NT2/D1 (cell line): Measurements from ENCODE around the gene FAM3D.
A peak's percentile ranks its signal among the peaks of the same experiment; 100 is the strongest.

ENCODE experiments used
- DNase-seq: peaks from one replicate; pipeline ENCODE4 v3.0.0-alpha.2; 2011; ENCODE audit warnings: low read depth, low spot score
- H3K27me3 ChIP-seq: 2 replicates; pipeline ENCODE4 v1.6.0; 2011; ENCODE audit warnings: mild to moderate bottlenecking; ENCODE audit not compliant: insufficient read length, insufficient read depth
- H3K36me3 ChIP-seq: 2 replicates; pipeline ENCODE4 v1.6.1; 2011; ENCODE audit warnings: mild to moderate bottlenecking, low read length, mixed read lengths; ENCODE audit not compliant: insufficient read depth, insufficient read length
- H3K4me1 ChIP-seq: 2 replicates; pipeline ENCODE4 v1.5.1; 2011; ENCODE audit not compliant: insufficient read depth, insufficient read length
- H3K4me3 ChIP-seq: 2 replicates; pipeline ENCODE4 v1.5.1; 2011; ENCODE audit warnings: low read depth; ENCODE audit not compliant: insufficient read length
- H3K9ac ChIP-seq: 2 replicates; pipeline ENCODE4 v1.6.0; 2011; ENCODE audit warnings: low read depth; ENCODE audit not compliant: insufficient read length
- H3K9me3 ChIP-seq: 2 replicates; pipeline ENCODE4 v1.5.1; 2011; ENCODE audit warnings: mild to moderate bottlenecking, low read length; ENCODE audit not compliant: insufficient read depth
- SUZ12 ChIP-seq: IDR thresholded peaks from 2 replicates; pipeline ENCODE4 v1.6.1; 2011; ENCODE audit not compliant: insufficient read length, insufficient read depth; ENCODE audit errors: extremely low read depth
- YY1 ChIP-seq: IDR thresholded peaks from 2 replicates; pipeline ENCODE4 v1.6.1; 2011; ENCODE audit not compliant: insufficient read length, insufficient read depth
- ZNF274 ChIP-seq: IDR thresholded peaks from 2 replicates; pipeline ENCODE4 v1.6.1; 2011; ENCODE audit warnings: mild to moderate bottlenecking, low read depth, low read length

The FAM3D gene

GRCh38 chr3:58597770-58598310 lies 68.7 kb downstream of the FAM3D start:
- no peaks in the 10 kb centered on the region for H3K36me3 ChIP-seq
- no peak for TF ChIP-seq SUZ12
- no peak for TF ChIP-seq YY1
- no peak for TF ChIP-seq ZNF274
- DNase-seq = no peak

GRCh38 chr3:58596834-58597518 lies 69.6 kb downstream of the FAM3D start:
- Histone ChIP-seq H3K36me3 (no peaks in the 10 kb centered on the region), H3K9ac (no peak overlapping the region), H3K4me1 (peaks cover 2% of the 10 kb centered on the region), H3K27me3 (peaks cover 2% of the 10 kb centered on the region), H3K9me3 (no peaks in the 10 kb centered on the region), H3K4me3 (no peak overlapping the region)
- DNase-seq = no peak
- no peak for TF ChIP-seq SUZ12
- no peak for TF ChIP-seq ZNF274
- no peak for TF ChIP-seq YY1

More at GRCh38 chr3:58597770-58598310, 68.7 kb downstream of the FAM3D start:
- Histone ChIP-seq H3K9me3 (no peaks in the 10 kb centered on the region), H3K4me3 (no peak overlapping the region), H3K9ac (no peak overlapping the region), H3K27me3 (peaks cover 2% of the 10 kb centered on the region), H3K4me1 (peaks cover 2% of the 10 kb centered on the region)

- Histone ChIP-seq H3K9me3 (no peaks in the 10 kb centered on the region), H3K36me3 (no peaks in the 10 kb centered on the region), H3K4me3 (no peak overlapping the region), H3K4me1 (peaks cover 10% of the 10 kb centered on the region), H3K27me3 (peaks cover 2% of the 10 kb centered on the region), H3K9ac (no peak overlapping the region)
- TF ChIP-seq YY1 (no peak), SUZ12 (no peak), ZNF274 (no peak)
- no peak for DNase-seq
These were observed 72.5 kb downstream of the FAM3D start for GRCh38 chr3:58594117-58594516.

GRCh38 chr3:58591517-58592510 lies 74.8 kb downstream of the FAM3D start:
- Histone ChIP-seq H3K9ac (no peak overlapping the region), H3K4me1 (peaks cover 8% of the 10 kb centered on the region), H3K9me3 (no peaks in the 10 kb centered on the region), H3K36me3 (no peaks in the 10 kb centered on the region), H3K27me3 (peaks cover 16% of the 10 kb centered on the region), H3K4me3 (no peak overlapping the region)
- TF ChIP-seq ZNF274 (no peak), SUZ12 (no peak), YY1 (no peak)
- no peak for DNase-seq

- Histone ChIP-seq H3K27me3 (peaks cover 46% of the 10 kb centered on the region), H3K9ac (no peak overlapping the region), H3K4me3 (no peak overlapping the region), H3K36me3 (no peaks in the 10 kb centered on the region), H3K4me1 (peaks cover 10% of the 10 kb centered on the region), H3K9me3 (no peaks in the 10 kb centered on the region)
- no peak for DNase-seq
- TF ChIP-seq SUZ12 = no peak
- TF ChIP-seq YY1 = no peak
- no peak for TF ChIP-seq ZNF274
These were observed 78.5 kb downstream of the FAM3D start for GRCh38 chr3:58588030-58588614.

- no peak for TF ChIP-seq SUZ12
- no peak for TF ChIP-seq YY1
- no peak for TF ChIP-seq ZNF274
- H3K4me3 ChIP-seq = peak overlapping the region; percentile 40
These were observed 79.8 kb downstream of the FAM3D start for GRCh38 chr3:58586776-58587192.

More at GRCh38 chr3:58586776-58587192, 79.8 kb downstream of the FAM3D start:
- Histone ChIP-seq H3K27me3 (peaks cover 48% of the 10 kb centered on the region), H3K36me3 (no peaks in the 10 kb centered on the region), H3K9me3 (no peaks in the 10 kb centered on the region), H3K4me1 (peaks cover 9% of the 10 kb centered on the region), H3K9ac (peak overlapping the region; percentile 52)
- no peak for DNase-seq
